HG02678 (cell line): ENCODE measurements around the gene ZNF827.

Source experiments
- ATAC-seq: cut with Tn5 transposase; IDR thresholded peaks from one replicate; pipeline ENCODE4 v1.9.1; 2021; ENCODE audit warnings: mild to moderate bottlenecking, moderate library complexity; ENCODE audit not compliant: unreplicated experiment

Gene ZNF827

DNA sequence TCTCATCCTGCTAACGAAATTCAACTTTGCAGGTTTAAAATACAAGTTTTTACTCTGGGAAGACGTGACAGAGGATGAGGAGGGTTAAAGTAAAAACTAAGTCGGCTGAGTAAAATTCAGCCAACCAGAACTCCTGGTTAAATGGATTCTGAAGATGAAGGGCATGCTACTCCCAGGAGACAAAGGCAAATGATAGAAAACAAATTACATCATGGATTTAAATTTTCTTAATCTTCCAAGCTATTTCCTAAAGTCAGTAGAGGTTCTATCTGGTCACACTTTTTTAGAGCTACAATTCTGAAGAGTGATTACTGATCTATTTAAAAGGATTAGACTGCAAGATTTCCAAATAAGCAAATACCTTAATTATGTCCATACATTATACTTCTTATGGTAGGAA lies 47.9 kb downstream of the ZNF827 start:
- no peak for ATAC-seq

DNA sequence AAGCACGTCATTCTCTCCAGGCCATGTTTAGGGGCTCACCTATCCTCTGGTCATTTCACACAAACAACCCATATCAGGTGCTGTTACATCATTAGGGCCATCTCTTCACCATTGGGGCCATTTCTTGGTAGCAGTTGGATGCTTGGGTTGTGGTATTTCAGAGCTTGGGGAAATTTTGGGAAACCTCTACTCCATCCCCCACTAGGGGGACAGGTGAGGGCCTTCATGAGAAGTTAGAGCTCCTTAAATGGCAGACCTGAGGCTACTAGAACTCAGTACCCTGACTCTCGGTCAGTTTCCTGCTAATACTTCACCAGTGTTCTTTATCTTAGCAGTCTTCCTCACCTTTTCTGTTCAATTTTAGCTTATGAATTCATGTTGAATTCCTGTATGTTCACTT lies 50.2 kb downstream of the ZNF827 start:
- ATAC-seq: no peak

DNA sequence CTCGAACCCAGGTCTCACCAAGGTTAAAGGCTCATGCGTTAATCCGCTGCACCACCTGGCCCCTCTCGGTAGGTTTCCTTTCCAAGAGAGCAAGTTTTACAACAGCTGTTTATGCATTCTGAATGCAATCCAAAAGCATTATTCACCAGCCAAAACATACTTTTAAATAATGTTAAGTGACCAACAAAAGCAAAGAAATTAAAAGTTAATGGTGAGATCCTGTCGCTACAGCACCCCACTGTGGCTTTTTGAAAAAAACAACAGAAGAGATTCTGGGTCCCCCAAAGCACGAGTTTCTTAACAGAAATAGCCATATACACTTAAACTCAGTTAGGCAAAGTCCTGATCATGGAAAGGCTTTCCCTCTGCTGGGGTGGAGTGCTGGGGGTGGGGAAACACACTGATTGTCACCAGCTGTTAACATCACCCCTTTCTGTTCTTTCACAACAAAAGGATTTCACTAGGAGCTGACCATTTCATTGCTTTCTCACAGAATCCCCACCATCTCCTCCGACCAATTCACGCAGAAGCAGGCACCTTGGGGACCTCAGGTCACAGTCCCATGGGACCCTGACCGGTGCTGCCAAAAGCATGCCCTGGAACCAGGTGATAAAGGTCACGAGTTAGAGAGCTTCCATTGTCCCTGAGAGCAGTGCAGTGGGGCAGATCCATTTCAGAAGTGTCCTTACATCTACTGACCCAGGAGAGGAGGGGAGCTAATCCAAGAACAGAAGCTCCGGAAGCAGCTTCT lies 51.2 kb downstream of the ZNF827 start:
- no peak for ATAC-seq

DNA sequence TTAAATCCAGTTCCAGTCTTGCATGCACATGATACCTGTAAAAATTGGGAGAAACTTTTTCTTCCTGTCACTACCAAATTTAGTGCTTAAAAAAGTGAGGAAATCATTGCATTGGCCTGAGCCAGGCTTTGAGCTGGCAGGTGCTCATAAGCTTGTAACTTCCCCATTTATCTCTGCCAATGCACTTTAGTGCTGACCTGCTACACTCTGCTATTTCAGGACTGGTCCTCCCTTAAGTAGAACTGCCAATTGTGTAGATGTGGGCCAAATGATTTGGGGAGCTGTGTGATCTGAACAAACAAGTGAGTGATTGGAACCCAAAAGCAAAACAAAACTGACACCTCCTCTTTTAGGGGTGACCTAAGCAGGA lies 51.8 kb downstream of the ZNF827 start:
- no peak for ATAC-seq

DNA sequence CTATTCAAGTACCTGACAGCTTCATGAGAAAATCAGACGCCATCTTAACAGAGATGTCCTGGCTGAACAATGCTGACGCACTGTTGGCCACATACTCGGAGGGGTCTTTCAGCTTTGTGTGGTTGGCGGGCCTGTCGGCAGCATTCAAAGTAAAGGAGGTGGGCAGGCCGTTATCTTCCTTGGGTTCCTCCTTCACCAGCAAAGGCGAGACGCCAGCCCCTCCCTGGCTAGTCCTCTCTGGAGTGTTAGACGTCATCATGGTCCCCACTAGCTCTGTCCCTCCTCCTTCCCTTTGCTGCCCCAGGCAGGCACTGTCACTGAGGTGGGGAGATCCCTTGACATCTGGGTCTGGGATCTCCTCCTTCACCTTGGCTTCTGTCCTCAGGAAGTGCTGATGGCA lies 53.0 kb downstream of the ZNF827 start:
- no peak for ATAC-seq

DNA sequence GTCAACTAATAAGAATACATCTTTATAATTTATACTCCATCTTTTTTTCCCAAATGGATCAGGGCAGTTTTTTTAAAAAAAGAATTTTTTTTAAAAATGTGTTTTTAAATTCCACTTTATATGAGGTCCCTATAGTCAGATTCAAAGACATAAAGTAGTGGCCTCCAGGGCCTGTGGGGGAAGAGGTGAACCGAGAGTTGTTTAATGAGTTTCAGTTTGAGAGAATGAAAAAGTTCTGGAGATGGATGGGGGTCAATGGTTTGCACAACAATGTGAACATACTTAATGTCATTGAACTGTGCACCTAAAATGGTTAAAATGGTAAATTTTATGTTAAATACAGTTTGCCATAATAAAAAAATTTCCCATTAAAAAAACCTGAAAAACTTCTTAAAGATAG lies 53.8 kb downstream of the ZNF827 start:
- ATAC-seq: no peak

DNA sequence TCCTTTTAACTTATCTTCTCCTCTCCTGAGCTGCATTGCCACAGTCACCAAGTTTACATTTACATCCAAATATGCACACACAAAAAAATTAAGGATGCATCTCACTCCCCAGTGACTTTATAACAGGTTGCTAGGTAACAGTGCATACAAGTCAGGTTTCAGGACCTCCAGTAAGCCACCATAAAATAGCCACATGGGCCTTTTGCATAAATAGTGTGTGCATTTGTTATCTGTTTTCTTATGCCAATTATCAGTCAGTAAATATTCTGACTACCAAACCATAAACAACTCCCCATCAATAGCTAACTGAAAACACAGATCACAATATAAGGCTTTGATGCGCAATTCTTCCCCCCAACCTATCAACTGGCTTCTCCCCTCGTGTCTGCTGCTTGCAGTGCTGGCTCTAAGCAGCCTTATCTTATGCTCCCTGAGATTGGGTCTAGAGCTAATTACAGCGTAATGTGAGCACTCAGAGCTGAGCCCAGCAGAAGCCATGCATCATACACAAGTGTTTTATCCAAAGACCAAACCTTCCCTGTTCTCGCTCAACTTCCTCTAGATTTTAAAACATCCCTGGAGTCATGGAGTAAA lies 55.4 kb downstream of the ZNF827 start:
- no peak for ATAC-seq

DNA sequence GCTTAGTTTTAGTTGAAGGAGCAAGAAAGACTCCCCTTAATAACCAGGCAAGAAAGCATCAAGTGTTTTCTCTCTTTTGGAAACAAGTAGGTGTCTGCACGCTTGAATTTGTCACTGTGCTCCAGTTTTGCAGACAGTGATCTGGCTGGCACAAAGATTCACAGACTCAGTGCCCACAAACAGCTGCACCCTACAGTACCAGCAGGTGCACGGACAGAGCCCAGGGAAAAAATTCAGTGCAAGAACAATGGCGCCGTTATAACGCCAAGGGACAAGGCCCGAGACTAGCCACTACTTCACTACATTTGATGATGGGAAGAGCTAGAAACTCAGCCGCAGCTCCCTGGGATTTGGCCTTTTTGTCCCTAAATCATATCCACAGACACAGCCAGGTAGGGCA lies 56.0 kb downstream of the ZNF827 start:
- ATAC-seq: no peak

DNA sequence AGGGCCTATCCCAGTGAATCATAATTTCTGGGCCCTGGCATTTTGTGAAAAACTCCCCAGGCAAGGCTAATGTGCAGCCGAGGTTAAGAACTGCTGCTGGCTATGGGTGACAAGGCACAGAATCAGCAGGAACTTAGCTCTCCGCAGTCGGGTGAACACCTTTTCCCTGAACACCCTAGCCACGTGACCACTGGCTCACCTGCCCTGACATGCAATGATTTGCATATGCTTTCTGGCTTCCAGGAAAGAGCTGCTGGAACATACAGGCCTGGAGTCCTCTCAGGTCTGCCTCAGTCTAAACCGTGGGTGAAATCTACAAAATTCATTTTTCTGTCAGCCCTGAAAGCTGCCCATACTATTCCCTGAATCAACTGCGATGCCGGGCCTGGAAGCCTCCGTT lies 56.6 kb downstream of the ZNF827 start:
- ATAC-seq: peak; percentile 62

DNA sequence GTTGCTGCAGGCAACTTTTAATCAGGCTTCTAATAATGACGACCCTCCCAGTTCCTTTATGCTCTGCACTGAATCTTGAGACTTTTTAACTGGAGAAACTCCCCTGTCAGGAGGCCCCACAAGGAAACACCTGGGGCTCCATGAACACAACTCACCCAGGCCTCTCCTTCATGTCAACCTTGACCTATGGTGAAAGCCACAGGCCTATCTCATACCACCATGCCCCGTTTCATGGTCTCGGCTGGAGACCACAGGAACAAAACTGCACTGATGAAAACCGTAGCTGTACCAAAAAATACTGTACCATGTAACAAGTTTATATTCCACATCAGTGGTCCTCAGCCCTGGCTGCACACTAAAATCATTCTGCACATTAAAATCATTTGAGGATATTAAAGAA lies 57.0 kb downstream of the ZNF827 start:
- peak; percentile 70 for ATAC-seq

DNA sequence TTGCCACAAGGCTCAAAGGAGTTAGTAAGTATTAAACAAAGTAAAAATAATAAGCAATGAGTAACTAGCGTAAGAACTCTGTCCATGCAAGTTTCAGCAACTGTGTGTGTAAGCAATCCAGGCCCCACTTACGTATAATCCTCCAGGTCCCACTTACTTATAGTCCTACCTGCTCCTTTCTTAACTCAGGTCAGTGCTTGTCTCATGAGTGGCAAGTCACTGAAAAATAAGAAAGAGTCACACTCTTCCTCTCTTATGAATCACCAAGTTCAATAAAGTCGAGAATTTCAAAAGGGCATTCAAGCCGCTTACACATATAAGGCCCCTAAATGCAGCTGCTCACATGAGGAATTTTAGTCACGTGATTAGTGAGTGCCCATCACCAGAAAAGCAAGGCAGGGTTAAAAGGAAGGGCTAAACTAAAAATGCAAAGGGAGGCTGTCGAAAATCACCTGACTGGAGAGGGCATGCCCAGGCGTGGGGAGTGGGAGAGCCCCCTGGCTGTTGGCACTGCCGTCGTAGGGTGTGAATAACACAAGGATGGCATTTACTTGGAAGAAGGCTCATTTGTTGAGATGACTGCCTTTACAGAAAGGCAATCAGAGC lies 58.2 kb downstream of the ZNF827 start:
- ATAC-seq: no peak

DNA sequence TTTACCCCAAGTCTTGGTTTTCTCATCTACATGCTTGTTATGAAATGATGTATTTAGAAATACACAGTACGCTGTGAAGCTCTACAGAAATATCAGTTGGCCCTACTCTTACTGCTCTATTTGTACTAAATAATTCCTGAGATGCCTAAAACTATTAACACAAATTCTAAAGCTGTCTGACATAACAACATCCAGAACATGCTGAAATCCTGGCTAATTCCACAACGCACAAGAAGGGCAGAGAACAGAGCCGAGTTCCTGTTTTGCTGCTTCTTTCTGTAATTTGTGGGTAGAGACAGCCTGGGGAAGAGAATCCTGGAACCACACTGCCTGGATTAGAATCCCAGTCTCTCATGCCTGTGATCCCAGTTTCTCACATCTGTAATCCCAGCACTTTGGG lies 59.0 kb downstream of the ZNF827 start:
- no peak for ATAC-seq

DNA sequence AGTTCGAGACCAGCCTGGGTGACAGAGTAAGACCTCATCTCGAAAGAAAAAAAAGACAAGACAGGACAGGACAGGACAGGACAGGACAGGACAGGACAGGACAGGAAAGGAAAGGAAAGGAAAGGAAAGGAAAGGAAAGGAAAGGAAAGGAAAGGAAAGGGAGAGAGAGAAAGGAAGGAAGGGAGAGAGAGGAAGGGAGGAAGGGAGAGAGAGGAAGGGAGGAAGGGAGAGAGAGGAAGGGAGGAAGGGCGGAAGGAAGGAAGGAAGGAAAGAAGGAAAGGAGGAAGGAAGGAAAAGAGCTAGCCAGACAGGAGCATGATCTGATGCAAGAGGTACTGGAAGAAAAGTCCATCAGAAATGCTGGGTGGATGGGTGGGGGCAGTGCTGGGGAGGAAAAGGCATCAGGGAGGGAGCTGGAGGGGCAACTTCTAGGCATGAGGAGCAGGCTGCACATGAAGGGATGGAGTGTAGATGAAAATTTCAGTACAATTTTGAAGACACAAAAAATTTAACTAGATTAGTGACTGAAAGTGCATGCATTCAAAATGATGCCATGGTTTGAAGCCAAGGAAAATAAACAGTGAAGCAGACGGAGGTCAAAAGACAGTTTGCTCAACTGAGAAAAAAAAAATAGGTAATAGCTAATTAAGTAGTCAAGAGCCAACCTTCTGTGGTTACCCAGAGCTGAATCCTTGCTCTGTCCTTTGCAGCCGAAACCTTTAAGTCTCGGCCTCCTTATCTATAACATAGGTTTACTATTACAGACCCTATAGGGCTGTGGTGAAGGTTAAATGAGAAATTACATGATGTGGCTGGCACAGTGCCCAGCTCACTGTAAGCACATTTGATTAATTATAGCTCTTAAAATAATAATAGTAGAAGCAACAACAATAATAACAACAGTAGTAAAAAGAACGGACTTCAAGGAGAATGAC lies 59.9 kb downstream of the ZNF827 start:
- no peak for ATAC-seq

DNA sequence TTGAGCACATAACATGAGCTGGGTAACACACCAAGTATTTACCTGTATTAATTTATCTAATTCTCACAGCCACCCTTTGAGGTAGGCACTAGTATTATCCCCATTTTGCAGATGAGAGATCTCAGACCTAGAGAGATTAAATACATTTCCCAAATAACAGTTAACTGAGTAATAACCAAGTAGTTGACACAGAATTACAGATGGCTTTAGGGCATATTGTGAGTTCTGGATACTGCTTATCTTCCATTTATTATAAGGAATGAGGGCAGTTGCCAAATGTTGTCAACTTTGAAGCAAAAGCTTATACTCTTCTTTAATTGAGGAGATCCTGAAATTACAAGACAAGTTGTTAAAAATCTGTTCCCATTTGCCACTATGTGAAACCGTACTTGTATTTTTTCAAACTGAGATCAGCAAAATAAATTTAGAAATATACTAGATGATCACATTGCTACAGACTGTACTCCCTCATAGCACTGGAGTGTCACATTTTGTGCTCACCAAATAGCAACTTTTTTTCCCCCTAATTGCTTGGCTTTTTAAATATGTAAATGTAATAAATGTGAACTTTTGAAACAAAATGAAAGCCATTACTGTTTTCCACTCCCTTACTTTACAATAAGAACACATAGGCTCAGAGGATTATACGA lies 62.0 kb downstream of the ZNF827 start:
- ATAC-seq: no peak

DNA sequence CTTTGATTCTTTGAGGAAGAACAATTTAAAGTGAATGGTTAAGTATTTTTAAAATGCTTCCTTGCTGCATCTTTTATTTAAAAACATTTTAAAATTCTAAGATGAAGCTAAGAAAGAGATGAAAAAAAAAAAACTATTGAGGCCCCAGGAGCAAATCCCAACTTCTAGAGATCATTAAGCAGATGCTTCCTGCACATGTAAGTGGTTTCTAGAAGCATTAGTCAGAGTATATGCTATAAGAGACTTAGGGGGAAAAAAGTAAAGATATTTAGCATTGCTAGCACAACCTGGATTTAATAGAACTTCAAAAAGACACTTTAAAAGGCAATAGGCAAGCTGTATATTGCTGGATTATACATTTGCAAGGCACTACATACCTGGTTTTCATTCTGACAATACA lies 64.7 kb downstream of the ZNF827 start:
- no peak for ATAC-seq

DNA sequence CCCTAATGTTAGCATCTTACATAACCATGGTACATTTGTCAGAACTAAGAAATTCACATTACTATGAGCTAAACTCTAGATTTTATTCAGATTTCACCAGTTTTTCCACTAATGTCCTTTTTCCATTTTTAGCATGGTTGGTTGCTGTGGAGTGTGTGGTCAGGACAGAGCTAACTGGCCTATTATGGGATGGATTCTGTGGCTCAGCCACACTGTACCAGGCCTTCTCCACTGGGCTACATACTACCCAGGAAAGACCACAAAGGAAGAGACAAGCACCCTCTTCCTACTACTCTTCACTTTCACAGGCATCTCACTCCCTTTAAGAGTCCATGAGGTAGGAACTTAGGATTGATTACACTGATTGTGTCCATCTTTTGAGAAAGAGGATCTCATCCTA lies 67.4 kb downstream of the ZNF827 start:
- no peak for ATAC-seq

DNA sequence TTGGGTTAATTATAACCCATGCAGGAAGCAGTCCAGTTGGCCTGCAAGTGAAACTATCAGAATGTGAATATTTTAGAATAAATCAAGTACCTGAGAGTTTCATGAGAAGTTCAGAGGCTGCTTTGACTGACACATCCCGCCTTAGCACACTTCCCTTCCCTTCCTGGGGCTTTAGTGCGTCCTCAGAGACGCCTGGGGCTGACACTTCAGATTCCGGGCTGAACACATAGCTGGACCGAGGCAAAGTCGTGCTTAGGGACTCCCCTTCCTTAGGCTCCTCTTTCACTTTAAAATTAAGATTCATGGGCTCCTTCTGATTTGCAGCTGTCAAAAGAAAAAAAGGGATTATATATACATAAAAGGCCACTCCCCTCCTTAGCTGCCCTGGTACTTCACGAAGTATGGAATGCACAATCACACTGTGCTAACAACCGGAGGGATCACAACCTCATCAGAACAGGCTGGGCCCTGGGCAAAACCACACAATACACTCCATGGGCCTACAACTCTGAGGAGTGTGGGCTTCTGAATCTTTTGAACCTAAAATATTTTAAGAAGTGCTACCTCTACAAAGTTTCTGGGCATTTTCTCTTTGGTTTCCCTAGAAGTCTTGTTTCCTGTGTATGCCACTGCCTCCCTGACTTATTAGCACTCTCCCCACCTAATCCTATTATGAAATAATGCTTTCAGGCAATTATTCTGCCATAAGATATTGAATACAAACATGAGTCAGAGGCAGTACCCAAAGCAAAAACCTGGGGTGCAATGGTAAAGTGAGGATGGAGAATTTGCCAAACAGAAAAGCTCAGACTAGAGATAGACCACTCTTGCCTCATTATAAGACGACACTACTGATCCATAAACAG lies 68.2 kb downstream of the ZNF827 start:
- ATAC-seq: peak; percentile 54

DNA sequence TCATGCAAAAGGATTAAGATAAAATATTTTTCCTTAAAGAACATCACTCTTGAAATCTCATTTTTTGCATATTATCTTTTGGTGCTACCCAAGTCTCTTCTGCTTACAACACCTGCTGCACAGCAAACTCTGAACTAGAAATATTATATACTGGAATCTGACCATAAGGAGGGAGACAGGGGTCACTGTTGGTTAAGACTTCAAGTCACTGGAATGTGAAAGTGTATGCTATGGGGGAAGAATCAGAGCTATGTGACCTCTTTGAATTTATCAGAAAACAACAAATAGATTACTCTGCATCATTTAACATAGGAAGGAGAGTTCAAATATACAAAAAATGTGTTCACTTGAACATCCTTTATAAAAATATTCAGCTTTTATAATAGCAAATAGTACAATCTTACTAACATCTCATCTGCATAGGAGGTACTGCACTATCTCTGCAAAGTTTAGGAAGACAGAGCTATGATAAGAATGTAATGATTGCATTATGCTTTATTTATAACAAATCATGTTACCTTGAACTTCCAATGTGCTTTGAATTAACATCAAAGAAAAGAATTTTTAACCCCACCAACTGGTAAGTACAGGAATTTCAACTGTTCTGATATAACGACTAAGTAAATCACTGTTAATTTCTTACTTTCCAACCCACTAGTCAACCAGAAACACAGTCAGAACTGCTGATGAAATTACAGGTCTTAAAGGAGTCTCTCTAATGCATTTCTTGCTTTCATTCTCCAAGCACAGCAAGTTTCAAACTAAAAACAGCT lies 69.8 kb downstream of the ZNF827 start:
- ATAC-seq: peak; percentile 58

DNA sequence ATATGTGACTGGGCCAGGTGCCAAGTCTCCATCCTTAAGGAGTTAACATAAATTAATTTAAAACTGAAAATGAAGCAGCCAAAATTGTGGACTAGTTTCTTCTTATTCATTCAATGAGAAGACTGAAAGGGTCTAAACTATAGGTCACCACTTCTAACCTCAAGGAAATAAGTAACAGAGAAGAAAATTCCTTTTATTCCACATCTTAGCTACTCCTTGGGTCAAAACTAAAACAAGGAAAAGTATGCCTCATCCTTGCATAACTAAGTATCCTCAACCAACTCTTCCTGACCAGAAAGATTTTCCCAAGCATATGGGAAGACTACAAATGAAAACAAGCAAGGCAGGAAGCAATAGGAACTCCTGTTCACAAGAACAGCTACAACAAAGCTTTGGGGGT lies 71.2 kb downstream of the ZNF827 start:
- no peak for ATAC-seq
